Ishikawa (cell line): ENCODE data around the gene U2AF2.

Experiments used
- CEBPB ChIP-seq: IDR thresholded peaks from 2 replicates; pipeline ENCODE4 v1.6.1; 2012
- EGR1 ChIP-seq: IDR thresholded peaks from 2 replicates; pipeline ENCODE4 v1.6.1; 2012
- EP300 ChIP-seq: IDR thresholded peaks from 2 replicates; pipeline ENCODE4 v1.6.1; 2012; ENCODE audit warnings: borderline replicate concordance
- FOXM1 ChIP-seq: IDR thresholded peaks from 2 replicates; pipeline ENCODE4 v1.6.1; 2012; ENCODE audit warnings: low read depth, borderline replicate concordance
- NFIC ChIP-seq: IDR thresholded peaks from 2 replicates; pipeline ENCODE4 v1.6.1; 2012
- RAD21 ChIP-seq: IDR thresholded peaks from 2 replicates; pipeline ENCODE4 v1.6.1; 2012; ENCODE audit warnings: low read depth
- TAF1 ChIP-seq: IDR thresholded peaks from 2 replicates; pipeline ENCODE4 v1.6.1; 2012; ENCODE audit warnings: low read depth, mild to moderate bottlenecking
- TCF12 ChIP-seq: IDR thresholded peaks from 2 replicates; pipeline ENCODE4 v1.6.1; 2012; ENCODE audit warnings: low read depth
- TEAD4 ChIP-seq: IDR thresholded peaks from 2 replicates; pipeline ENCODE4 v1.6.1; 2012
- YY1 ChIP-seq: IDR thresholded peaks from 2 replicates; pipeline ENCODE4 v1.6.1; 2012; ENCODE audit warnings: low read depth
- ZBTB7A ChIP-seq: IDR thresholded peaks from 2 replicates; pipeline ENCODE4 v1.6.1; 2012; ENCODE audit warnings: low read depth
- TF ChIP-seq, protein P1 (sequence below): IDR thresholded peaks from 2 replicates; pipeline ENCODE4 v1.6.1; 2012; ENCODE audit warnings: low read depth, mild to moderate bottlenecking
- TF ChIP-seq, protein P2 (sequence below): IDR thresholded peaks from 2 replicates; pipeline ENCODE4 v1.6.1; 2012
- TF ChIP-seq, protein P3 (sequence below): IDR thresholded peaks from 2 replicates; pipeline ENCODE4 v1.6.1; 2012

The U2AF2 gene

DNA sequence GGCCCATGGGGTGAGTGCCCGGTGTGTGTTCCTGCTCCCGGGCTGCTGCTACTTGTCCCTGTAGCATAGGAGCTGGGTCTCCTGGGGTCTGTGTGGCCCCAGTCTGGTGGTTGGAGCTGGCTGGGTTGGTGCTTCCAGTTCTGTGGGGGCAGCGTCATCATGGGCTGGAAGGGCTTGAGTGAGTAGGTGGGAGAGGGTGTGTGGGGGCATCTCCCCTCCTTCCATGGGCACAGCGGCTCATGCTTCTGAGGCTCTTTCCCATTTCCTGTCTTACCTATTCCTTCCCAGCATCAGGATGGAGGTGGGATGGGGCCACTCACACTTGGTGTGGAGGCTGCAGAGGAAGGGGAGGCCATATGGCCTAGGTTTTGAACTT lies 12.2 kb downstream of the U2AF2 start:
- TF ChIP-seq, protein P1, sequence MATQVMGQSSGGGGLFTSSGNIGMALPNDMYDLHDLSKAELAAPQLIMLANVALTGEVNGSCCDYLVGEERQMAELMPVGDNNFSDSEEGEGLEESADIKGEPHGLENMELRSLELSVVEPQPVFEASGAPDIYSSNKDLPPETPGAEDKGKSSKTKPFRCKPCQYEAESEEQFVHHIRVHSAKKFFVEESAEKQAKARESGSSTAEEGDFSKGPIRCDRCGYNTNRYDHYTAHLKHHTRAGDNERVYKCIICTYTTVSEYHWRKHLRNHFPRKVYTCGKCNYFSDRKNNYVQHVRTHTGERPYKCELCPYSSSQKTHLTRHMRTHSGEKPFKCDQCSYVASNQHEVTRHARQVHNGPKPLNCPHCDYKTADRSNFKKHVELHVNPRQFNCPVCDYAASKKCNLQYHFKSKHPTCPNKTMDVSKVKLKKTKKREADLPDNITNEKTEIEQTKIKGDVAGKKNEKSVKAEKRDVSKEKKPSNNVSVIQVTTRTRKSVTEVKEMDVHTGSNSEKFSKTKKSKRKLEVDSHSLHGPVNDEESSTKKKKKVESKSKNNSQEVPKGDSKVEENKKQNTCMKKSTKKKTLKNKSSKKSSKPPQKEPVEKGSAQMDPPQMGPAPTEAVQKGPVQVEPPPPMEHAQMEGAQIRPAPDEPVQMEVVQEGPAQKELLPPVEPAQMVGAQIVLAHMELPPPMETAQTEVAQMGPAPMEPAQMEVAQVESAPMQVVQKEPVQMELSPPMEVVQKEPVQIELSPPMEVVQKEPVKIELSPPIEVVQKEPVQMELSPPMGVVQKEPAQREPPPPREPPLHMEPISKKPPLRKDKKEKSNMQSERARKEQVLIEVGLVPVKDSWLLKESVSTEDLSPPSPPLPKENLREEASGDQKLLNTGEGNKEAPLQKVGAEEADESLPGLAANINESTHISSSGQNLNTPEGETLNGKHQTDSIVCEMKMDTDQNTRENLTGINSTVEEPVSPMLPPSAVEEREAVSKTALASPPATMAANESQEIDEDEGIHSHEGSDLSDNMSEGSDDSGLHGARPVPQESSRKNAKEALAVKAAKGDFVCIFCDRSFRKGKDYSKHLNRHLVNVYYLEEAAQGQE = no peak
- TF ChIP-seq, protein P2, sequence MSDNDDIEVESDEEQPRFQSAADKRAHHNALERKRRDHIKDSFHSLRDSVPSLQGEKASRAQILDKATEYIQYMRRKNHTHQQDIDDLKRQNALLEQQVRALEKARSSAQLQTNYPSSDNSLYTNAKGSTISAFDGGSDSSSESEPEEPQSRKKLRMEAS = no peak
- TF ChIP-seq RAD21 (no peak), EGR1 (no peak)

DNA sequence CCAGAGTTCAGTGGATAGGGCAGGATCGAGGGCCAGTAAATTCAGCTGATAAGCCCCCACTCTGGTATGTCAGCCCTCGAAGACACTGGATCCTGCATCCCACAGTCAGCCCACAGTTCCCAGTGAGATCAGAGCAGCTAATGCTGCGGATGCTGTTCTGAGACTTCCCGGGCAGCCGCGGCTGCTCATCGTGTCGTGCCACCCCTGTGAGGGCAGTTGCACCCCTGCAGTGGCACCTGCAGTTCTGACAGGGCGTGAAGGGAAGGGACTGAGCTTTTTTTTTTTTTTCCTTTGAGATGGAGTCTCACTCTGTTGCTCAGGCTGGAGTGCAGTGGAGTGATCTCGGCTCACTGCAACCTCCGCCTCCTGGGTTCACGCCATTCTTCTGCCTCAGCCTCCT lies 12.7 kb downstream of the U2AF2 start:
- TF ChIP-seq TEAD4 = 0 out of 2 replicates have a peak, but pooled peaks have one; percentile 26
- peak; percentile 33; the same call in 1 of the 2 replicates for TF ChIP-seq ZBTB7A
- TF ChIP-seq, protein P1 = no peak
- peak; percentile 9; the same call in 1 of the 2 replicates for TF ChIP-seq FOXM1
- no peak for TF ChIP-seq EGR1
- TF ChIP-seq, protein P3, sequence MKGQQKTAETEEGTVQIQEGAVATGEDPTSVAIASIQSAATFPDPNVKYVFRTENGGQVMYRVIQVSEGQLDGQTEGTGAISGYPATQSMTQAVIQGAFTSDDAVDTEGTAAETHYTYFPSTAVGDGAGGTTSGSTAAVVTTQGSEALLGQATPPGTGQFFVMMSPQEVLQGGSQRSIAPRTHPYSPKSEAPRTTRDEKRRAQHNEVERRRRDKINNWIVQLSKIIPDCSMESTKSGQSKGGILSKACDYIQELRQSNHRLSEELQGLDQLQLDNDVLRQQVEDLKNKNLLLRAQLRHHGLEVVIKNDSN = no peak
- TF ChIP-seq TCF12 = peak; percentile 67; the same call in 1 of the 2 replicates

DNA sequence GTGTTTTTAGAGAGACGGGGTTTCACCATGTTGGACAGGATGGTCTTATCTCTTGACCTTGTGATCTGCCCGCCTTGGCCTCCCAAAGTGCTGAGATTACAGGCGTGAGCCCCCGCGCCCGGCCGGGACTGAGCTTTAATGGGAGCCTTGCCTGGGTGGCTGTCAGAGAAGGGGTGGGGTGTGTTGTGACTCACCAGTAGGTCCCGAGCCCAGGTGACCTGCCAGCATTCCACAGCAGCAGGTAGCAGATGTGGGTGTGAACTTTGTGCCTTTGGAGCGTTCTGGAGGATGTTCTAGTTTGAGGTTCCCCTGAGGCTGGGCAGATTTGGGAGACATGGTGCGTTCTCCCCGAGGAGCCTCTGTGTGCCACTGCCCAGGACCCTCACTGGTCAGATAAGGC lies 13.1 kb downstream of the U2AF2 start:
- peak; percentile 34; the same call in 1 of the 2 replicates for TF ChIP-seq ZBTB7A
- no peak for TF ChIP-seq TAF1
- TF ChIP-seq, protein P1 = no peak
- TF ChIP-seq, protein P3 = peak; percentile 72
- TF ChIP-seq NFIC = peak; percentile 10; the same call in 1 of the 2 replicates
- no peak for TF ChIP-seq EGR1
- TF ChIP-seq TCF12 = peak; percentile 77
- no peak for TF ChIP-seq CEBPB
- 0 out of 2 replicates have a peak, but pooled peaks have one; percentile 11 for TF ChIP-seq YY1
- TF ChIP-seq, protein P2 = peak; percentile 42
- peak; percentile 62 for TF ChIP-seq EP300
- TF ChIP-seq FOXM1 = 0 out of 2 replicates have a peak, but pooled peaks have one; percentile 14
- TF ChIP-seq TEAD4 = peak; percentile 89

DNA sequence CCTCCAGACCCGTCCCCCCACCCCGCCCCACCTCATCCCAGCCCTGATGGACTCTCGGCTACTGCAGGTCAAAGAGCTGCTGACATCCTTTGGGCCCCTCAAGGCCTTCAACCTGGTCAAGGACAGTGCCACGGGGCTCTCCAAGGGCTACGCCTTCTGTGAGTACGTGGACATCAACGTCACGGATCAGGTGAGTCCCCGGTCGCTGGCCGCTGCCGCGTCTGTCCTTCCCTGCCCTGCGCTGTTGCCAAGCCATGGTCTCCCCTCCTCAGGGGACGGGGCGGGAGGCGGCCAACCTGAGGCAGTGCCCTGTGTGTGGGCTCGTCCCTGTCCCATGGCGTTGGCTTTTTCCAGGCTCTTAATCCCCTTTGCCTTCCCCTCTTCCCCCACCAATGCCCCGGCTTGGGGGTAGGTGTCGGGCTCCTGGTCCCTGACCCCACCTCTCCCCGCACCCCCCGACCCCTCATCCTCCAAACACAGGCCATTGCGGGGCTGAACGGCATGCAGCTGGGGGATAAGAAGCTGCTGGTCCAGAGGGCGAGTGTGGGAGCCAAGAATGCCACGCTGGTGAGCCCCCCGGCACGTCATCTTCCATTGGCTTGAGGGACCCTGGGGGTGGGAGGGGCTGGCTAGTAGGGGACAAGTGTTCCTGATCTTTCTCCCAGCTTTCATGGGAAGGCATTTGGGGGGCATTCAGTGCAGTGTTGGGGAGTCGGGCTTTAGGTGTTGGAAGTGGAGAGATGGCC lies 13.9 kb downstream of the U2AF2 start:
- no peak for TF ChIP-seq YY1
- no peak for TF ChIP-seq ZBTB7A
- TF ChIP-seq RAD21 = no peak
- no peak for TF ChIP-seq TAF1
- TF ChIP-seq, protein P2 = no peak
